ENCODE measurements around the gene ABHD13.
"Not testable (repeated sequence)": the region's sequence is repeated elsewhere in the genome, so short reads cannot be mapped to it uniquely, and the experiment has no call there.

ABHD13 gene

GRCh38 chr13:108218044-108218974 lies at the start of gene ABHD13:
TSS of gene ABHD13 (plus strand) at chr13:108218392. CDS start at chr13:108229219, 10,827 bp downstream.
- peak; percentile 90 for DNase-seq

- DNase-seq = no peak
These were observed 49.3 kb upstream of the ABHD13 start for GRCh38 chr13:108168929-108169328.

GRCh38 chr13:108176685-108177274 lies 41.4 kb upstream of the ABHD13 start:
- DNase-seq = peak; percentile 58

GRCh38 chr13:108178078-108178477 lies 40.1 kb upstream of the ABHD13 start:
- no peak for DNase-seq

- DNase-seq = no peak
These were observed 35.5 kb upstream of the ABHD13 start for GRCh38 chr13:108182652-108183051.

- no peak for DNase-seq
These were observed 33.0 kb upstream of the ABHD13 start for GRCh38 chr13:108185223-108185622.

- no peak for DNase-seq
These were observed 29.9 kb upstream of the ABHD13 start for GRCh38 chr13:108188260-108188659.

GRCh38 chr13:108190897-108191296 lies 27.3 kb upstream of the ABHD13 start:
- no peak for DNase-seq

- no peak for DNase-seq
These were observed 24.4 kb upstream of the ABHD13 start for GRCh38 chr13:108193806-108194205.

GRCh38 chr13:108194435-108194936 lies 23.7 kb upstream of the ABHD13 start:
- no peak for DNase-seq

- DNase-seq = no peak
These were observed 23.0 kb upstream of the ABHD13 start for GRCh38 chr13:108195146-108195545.

GRCh38 chr13:108195861-108196260 lies 22.3 kb upstream of the ABHD13 start:
- no peak for DNase-seq

- no peak for DNase-seq
These were observed 17.3 kb upstream of the ABHD13 start for GRCh38 chr13:108200781-108201398.

- DNase-seq = no peak
These were observed 7.6 kb upstream of the ABHD13 start for GRCh38 chr13:108210551-108210950.

- no peak for DNase-seq
These were observed 5.3 kb upstream of the ABHD13 start for GRCh38 chr13:108212886-108213285.

GRCh38 chr13:108213946-108214345 lies 4.2 kb upstream of the ABHD13 start:
- no peak for DNase-seq

GRCh38 chr13:108214441-108215271 lies 3.5 kb upstream of the ABHD13 start:
- no peak for DNase-seq

- DNase-seq = peak; percentile 88
These were observed 2.8 kb upstream of the ABHD13 start, which contains the start of gene LIG4 for GRCh38 chr13:108215436-108215835. TSS of gene LIG4 (minus strand) at chr13:108215536. CDS start at chr13:108211268, 4,268 bp downstream.

GRCh38 chr13:108217307-108218043 lies 717 bp upstream of the ABHD13 start:
- not testable (repeated sequence) for DNase-seq

- no peak for DNase-seq
These were observed 1.8 kb downstream of the ABHD13 start for GRCh38 chr13:108220041-108220440.

- DNase-seq = no peak
These were observed 5.7 kb downstream of the ABHD13 start for GRCh38 chr13:108223687-108224503.

Data from stimulated activated CD4-positive, alpha-beta T cell treated with anti-CD3 and anti-CD28 coated beads, Interleukin-12 subunit alpha, Interleukin-12 subunit beta, amount 100 ng/mL, for 4 hours (primary cell).